ENCODE data around the gene TSC22D4.

- TF ChIP-seq CTCF (IDR thresholded peaks at IDR 0.05; ENCODE audit: poor library complexity, severe bottlenecking) (no peak), EZH2 (IDR thresholded peaks at IDR 0.05; ENCODE audit: borderline replicate concordance, insufficient read depth, low read length, poor library complexity, severe bottlenecking) (no peak), REST (IDR thresholded peaks at IDR 0.05; ENCODE audit: borderline replicate concordance) (no peak)
Measured at GRCh38 chr7:100476101-100476780, 2.8 kb downstream of the TSC22D4 start.
